SH-SY5Y (cell line): ENCODE data around the gene MAGEB1.

Experiments used
- GATA2 ChIP-seq: IDR thresholded peaks from 2 replicates; pipeline ENCODE4 v1.6.1; 2011; ENCODE audit warnings: mild to moderate bottlenecking, low read depth, low read length
- GATA3 ChIP-seq: IDR thresholded peaks from 2 replicates; pipeline ENCODE4 v1.6.1; 2011; ENCODE audit warnings: low read depth, mild to moderate bottlenecking, low read length, moderate library complexity

DNA sequence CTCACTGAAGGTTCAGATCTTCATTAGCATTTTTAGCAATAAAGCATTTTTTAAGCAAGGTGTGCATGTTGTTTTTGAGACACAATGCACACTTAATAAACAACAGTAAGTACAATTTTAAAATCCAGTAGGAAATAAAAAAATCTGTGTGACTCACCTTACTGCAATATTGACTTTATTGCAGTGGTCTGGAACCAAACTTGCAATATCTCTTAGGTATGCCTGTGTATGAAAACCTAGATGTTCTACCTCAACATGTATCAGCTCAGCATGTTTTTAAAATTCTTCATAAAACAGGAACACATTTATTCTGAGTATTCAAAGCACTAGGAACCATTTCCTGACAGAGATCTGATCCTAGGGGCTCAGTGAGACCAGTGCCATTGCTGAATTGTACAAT lies 35.6 kb downstream of the MAGEB1 start:
- no peak for TF ChIP-seq GATA3
- TF ChIP-seq GATA2 = no peak
